HepG2 (cell line): Measurements from ENCODE around the gene CNTRL. TPM values are rescaled to one million over a fixed set of nuclear protein-coding genes. Genes with fewer than 3 reads are reported as not detected.
A peak's percentile ranks its signal among the peaks of the same experiment; 100 is the strongest.
"Not testable (repeated sequence)": the region's sequence is repeated elsewhere in the genome, so short reads cannot be mapped to it uniquely, and the experiment has no call there.

Experiments
- CEBPG ChIP-seq: IDR thresholded peaks from 2 replicates; pipeline ENCODE4 v1.6.1; 2016
- ISL2 ChIP-seq: sonication (generic); formaldehyde crosslinking; IDR thresholded peaks from 2 replicates; pipeline ENCODE4 v1.5.0; 2020; ENCODE audit warnings: missing genetic modification reagents
- MIXL1 ChIP-seq: IDR thresholded peaks from 2 replicates; pipeline ENCODE4 v1.6.1; 2016
- NCOA2 ChIP-seq: sonication (generic); formaldehyde crosslinking; IDR thresholded peaks from 2 replicates; pipeline ENCODE4 v1.8.0; 2022; ENCODE audit warnings: inconsistent platforms
- NR2F6 ChIP-seq, 2 experiments: IDR thresholded peaks; 2 replicates each; pipeline ENCODE4 v1.6.1; 2016; ENCODE audit warnings: antibody characterized with exemption in 1 of 2, mild to moderate bottlenecking in 1 of 2
- PPARG ChIP-seq: conservative IDR thresholded peaks from 2 replicates; pipeline ENCODE4 v1.6.1; 2016; ENCODE audit warnings: missing biosample characterization, missing genetic modification reagents
- SIX1 ChIP-seq: sonication (generic); formaldehyde crosslinking; IDR thresholded peaks from 2 replicates; pipeline ENCODE4 v1.4.0; 2020; ENCODE audit warnings: missing genetic modification reagents, borderline replicate concordance
- SOX13 ChIP-seq, 3 experiments: fragments of 450-650 bp in 1 of 3; sonication (generic) in 1 of 3; formaldehyde crosslinking in 1 of 3; IDR thresholded peaks in 2 of 3; conservative IDR thresholded peaks in 1 of 3; 2 replicates each; pipeline versions ENCODE4 v1.5.0 to v1.6.1; 2016 to 2020; ENCODE audit warnings: antibody characterized with exemption in 1 of 3, mild to moderate bottlenecking in 1 of 3, missing compliant biosample characterization in 1 of 3, missing genetic modification reagents in 1 of 3, moderate library complexity in 1 of 3
- SOX5 ChIP-seq: IDR thresholded peaks from 2 replicates; pipeline ENCODE4 v1.6.1; 2016; ENCODE audit warnings: borderline replicate concordance
- SOX6 ChIP-seq, 2 experiments: fragments of 450-650 bp in 1 of 2; sonication (generic) in 1 of 2; formaldehyde crosslinking in 1 of 2; IDR thresholded peaks; 2 replicates each; pipeline versions ENCODE4 v1.4.0 to v1.6.1; 2017 to 2020; ENCODE audit warnings: antibody characterized with exemption in 1 of 2, mild to moderate bottlenecking in 1 of 2, missing genetic modification reagents in 1 of 2
- polyA plus RNA-seq, 8 experiments: library from polyadenylated mRNA; depleted of rRNA in 3 of 8; stranded (reverse) in 7 of 8; unstranded in 1 of 8; fragments of >200 nt; fragmentation: Illumina TruSeq in 4 of 8; extraction: Trizol in 4 of 8; gene quantifications; 2 replicates each; pipeline versions ENCODE4 v1.2.1 to v1.2.3, GENCODE V29; 2011 to 2016; ENCODE audit warnings: low read depth in 4 of 8, missing spikeins in 1 of 8, mixed read lengths in 1 of 8; ENCODE audit not compliant: insufficient read depth in 1 of 8
- total RNA-seq, 5 experiments: library from RNA; depleted of rRNA; stranded (reverse); fragments of >200 nt; fragmentation: Illumina TruSeq; extraction: Trizol; gene quantifications; 2 replicates each; pipeline ENCODE4 v1.2.3, GENCODE V29; 2016; ENCODE audit warnings: low read depth in 1 of 5
- TF ChIP-seq, protein P1 (sequence below): sonication (generic); formaldehyde crosslinking; IDR thresholded peaks from 2 replicates; pipeline ENCODE4 v1.5.1; 2020; ENCODE audit warnings: mild to moderate bottlenecking, missing genetic modification reagents, borderline replicate concordance
- TF ChIP-seq, protein P2 (sequence below): IDR thresholded peaks from 2 replicates; pipeline ENCODE4 v1.6.1; 2016; ENCODE audit warnings: mild to moderate bottlenecking
- TF ChIP-seq, protein P3 (sequence below): sonication (generic); formaldehyde crosslinking; IDR thresholded peaks from 2 replicates; pipeline ENCODE4 v1.4.0; 2020; ENCODE audit warnings: missing genetic modification reagents
- TF ChIP-seq, protein P4 (sequence below): IDR thresholded peaks from 2 replicates; pipeline ENCODE4 v1.6.1; 2012; ENCODE audit warnings: low read depth, low read length, improper control_type of control experiment
- TF ChIP-seq, protein P5 (sequence below): sonication (generic); formaldehyde crosslinking; IDR thresholded peaks from 2 replicates; pipeline ENCODE4 v1.5.1; 2020; ENCODE audit warnings: mild to moderate bottlenecking, missing genetic modification reagents

The CNTRL gene
- total and polyA plus RNA-seq, 2 of the 13 experiments (the other 11 are each of a cell fraction or from before 2014, with no cell fraction given), result 7.5 to 11.8 TPM

DNA sequence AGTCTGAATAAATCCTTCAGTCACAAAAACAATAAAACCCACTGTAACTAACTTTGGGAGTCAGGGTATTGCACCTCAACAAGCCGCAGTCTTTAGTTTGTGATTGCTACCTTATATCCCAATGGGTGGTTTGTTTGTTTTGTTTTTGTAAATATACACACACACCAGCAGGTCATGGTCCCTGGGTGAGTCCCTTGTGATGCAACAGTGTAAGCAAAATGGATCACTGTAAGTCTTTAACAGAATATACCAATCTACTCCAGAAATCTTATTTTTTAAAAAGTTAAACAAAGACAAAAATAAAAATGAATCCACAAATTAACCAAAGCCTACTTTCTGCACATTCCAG, 104.6 kb downstream of the CNTRL start (continued):
- TF ChIP-seq, protein P1, sequence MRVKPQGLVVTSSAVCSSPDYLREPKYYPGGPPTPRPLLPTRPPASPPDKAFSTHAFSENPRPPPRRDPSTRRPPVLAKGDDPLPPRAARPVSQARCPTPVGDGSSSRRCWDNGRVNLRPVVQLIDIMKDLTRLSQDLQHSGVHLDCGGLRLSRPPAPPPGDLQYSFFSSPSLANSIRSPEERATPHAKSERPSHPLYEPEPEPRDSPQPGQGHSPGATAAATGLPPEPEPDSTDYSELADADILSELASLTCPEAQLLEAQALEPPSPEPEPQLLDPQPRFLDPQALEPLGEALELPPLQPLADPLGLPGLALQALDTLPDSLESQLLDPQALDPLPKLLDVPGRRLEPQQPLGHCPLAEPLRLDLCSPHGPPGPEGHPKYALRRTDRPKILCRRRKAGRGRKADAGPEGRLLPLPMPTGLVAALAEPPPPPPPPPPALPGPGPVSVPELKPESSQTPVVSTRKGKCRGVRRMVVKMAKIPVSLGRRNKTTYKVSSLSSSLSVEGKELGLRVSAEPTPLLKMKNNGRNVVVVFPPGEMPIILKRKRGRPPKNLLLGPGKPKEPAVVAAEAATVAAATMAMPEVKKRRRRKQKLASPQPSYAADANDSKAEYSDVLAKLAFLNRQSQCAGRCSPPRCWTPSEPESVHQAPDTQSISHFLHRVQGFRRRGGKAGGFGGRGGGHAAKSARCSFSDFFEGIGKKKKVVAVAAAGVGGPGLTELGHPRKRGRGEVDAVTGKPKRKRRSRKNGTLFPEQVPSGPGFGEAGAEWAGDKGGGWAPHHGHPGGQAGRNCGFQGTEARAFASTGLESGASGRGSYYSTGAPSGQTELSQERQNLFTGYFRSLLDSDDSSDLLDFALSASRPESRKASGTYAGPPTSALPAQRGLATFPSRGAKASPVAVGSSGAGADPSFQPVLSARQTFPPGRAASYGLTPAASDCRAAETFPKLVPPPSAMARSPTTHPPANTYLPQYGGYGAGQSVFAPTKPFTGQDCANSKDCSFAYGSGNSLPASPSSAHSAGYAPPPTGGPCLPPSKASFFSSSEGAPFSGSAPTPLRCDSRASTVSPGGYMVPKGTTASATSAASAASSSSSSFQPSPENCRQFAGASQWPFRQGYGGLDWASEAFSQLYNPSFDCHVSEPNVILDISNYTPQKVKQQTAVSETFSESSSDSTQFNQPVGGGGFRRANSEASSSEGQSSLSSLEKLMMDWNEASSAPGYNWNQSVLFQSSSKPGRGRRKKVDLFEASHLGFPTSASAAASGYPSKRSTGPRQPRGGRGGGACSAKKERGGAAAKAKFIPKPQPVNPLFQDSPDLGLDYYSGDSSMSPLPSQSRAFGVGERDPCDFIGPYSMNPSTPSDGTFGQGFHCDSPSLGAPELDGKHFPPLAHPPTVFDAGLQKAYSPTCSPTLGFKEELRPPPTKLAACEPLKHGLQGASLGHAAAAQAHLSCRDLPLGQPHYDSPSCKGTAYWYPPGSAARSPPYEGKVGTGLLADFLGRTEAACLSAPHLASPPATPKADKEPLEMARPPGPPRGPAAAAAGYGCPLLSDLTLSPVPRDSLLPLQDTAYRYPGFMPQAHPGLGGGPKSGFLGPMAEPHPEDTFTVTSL (CRISPR knock-in tag), result peak; percentile 88; the same call in 1 of the 2 replicates
- peak; percentile 83 for TF ChIP-seq NR2F6 (IDR thresholded peaks at IDR 0.05)
- TF ChIP-seq NR2F6 (CRISPR knock-in tag; IDR thresholded peaks at IDR 0.05), result peak; percentile 86
- TF ChIP-seq NCOA2 (CRISPR knock-in tag), result peak; percentile 77; the same call in 1 of the 2 replicates
- TF ChIP-seq, protein P2, sequence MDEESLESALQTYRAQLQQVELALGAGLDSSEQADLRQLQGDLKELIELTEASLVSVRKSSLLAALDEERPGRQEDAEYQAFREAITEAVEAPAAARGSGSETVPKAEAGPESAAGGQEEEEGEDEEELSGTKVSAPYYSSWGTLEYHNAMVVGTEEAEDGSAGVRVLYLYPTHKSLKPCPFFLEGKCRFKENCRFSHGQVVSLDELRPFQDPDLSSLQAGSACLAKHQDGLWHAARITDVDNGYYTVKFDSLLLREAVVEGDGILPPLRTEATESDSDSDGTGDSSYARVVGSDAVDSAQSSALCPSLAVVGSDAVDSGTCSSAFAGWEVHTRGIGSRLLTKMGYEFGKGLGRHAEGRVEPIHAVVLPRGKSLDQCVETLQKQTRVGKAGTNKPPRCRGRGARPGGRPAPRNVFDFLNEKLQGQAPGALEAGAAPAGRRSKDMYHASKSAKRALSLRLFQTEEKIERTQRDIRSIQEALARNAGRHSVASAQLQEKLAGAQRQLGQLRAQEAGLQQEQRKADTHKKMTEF, result peak; percentile 81
- peak; percentile 89 for TF ChIP-seq CEBPG (CRISPR knock-in tag)
- not testable (repeated sequence) for TF ChIP-seq SOX13, SOX6 (IDR thresholded peaks at IDR 0.05)
- peak in 1 of 2 experiments; percentile 66; a peak in 2 of 4 replicates for TF ChIP-seq SOX13 (CRISPR knock-in tag; conservative IDR thresholded peaks at IDR 0.05 in 1 of 2, IDR thresholded peaks at IDR 0.05 in 1 of 2)
- TF ChIP-seq, protein P3, sequence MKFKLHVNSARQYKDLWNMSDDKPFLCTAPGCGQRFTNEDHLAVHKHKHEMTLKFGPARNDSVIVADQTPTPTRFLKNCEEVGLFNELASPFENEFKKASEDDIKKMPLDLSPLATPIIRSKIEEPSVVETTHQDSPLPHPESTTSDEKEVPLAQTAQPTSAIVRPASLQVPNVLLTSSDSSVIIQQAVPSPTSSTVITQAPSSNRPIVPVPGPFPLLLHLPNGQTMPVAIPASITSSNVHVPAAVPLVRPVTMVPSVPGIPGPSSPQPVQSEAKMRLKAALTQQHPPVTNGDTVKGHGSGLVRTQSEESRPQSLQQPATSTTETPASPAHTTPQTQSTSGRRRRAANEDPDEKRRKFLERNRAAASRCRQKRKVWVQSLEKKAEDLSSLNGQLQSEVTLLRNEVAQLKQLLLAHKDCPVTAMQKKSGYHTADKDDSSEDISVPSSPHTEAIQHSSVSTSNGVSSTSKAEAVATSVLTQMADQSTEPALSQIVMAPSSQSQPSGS (CRISPR knock-in tag), result peak; percentile 27; the same call in 1 of the 2 replicates
- TF ChIP-seq ISL2 (CRISPR knock-in tag), result peak; percentile 48; the same call in 1 of the 2 replicates
- TF ChIP-seq, protein P4, sequence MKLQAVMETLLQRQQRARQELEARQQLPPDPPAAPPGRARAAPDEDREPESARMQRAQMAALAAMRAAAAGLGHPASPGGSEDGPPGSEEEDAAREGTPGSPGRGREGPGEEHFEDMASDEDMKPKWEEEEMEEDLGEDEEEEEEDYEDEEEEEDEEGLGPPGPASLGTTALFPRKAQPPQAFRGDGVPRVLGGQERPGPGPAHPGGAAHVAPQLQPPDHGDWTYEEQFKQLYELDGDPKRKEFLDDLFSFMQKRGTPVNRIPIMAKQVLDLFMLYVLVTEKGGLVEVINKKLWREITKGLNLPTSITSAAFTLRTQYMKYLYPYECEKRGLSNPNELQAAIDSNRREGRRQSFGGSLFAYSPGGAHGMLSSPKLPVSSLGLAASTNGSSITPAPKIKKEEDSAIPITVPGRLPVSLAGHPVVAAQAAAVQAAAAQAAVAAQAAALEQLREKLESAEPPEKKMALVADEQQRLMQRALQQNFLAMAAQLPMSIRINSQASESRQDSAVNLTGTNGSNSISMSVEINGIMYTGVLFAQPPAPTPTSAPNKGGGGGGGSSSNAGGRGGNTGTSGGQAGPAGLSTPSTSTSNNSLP, result 0 out of 2 replicates have a peak, but pooled peaks have one; percentile 35
- 0 out of 2 replicates have a peak, but pooled peaks have one; percentile 35 for TF ChIP-seq MIXL1 (CRISPR knock-in tag)
- TF ChIP-seq PPARG (CRISPR knock-in tag), result peak; percentile 50; the same call in 1 of the 2 replicates
- peak; percentile 68; the same call in 1 of the 2 replicates for TF ChIP-seq SOX6 (CRISPR knock-in tag; IDR thresholded peaks at IDR 0.05)
- TF ChIP-seq, protein P5, sequence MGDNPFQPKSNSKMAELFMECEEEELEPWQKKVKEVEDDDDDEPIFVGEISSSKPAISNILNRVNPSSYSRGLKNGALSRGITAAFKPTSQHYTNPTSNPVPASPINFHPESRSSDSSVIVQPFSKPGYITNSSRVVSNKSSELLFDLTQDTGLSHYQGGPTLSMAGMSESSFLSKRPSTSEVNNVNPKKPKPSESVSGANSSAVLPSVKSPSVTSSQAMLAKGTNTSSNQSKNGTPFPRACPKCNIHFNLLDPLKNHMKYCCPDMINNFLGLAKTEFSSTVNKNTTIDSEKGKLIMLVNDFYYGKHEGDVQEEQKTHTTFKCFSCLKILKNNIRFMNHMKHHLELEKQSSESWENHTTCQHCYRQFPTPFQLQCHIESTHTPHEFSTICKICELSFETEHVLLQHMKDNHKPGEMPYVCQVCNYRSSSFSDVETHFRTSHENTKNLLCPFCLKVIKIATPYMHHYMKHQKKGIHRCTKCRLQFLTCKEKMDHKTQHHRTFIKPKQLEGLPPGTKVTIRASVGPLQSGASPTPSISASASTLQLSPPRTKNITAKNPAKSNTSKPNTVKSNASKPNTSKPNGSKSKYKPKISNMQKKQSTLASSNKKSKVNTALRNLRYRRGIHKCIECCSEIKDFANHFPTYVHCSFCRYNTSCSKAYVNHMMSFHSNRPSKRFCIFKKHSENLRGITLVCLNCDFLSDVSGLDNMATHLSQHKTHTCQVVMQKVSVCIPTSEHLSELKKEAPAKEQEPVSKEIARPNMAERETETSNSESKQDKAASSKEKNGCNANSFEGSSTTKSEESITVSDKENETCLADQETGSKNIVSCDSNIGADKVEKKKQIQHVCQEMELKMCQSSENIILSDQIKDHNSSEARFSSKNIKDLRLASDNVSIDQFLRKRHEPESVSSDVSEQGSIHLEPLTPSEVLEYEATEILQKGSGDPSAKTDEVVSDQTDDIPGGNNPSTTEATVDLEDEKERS (CRISPR knock-in tag), result 0 out of 2 replicates have a peak, but pooled peaks have one; percentile 36
- TF ChIP-seq SIX1 (CRISPR knock-in tag), result peak; percentile 43; the same call in 1 of the 2 replicates
- peak; percentile 78; the same call in 1 of the 2 replicates for TF ChIP-seq SOX5 (CRISPR knock-in tag)
